Heart left ventricle (tissue), 16 donors: Measurements from ENCODE around the gene ZC4H2. TPM values are rescaled to one million over a fixed set of nuclear protein-coding genes. Genes with fewer than 3 reads are reported as not detected.

Source experiments
- ATAC-seq, 4 donors: fragments of 200-7000 bp; cut with Tn5 transposase; one replicate each; pipeline ENCODE4 v1.9.1; 2020 to 2022; ENCODE audit warnings: moderate library complexity in 4 of 4, mild to moderate bottlenecking in 3 of 4, moderate number of reproducible peaks in 1 of 4
- DNase-seq, 5 donors: peaks; one replicate each; pipeline ENCODE4 v3.0.0-alpha.2; 2020
- H3K27ac ChIP-seq, 12 donors: fragments of 200-600 bp; sonication (generic) in 4 of 12; one replicate each; pipeline versions ENCODE4 v1.5.0 to v1.8.0; 2016 to 2022; ENCODE audit warnings: mild to moderate bottlenecking in 2 of 12
- H3K27me3 ChIP-seq, 9 donors: fragments of 200-600 bp; sonication (generic) in 2 of 9; one replicate each; pipeline versions ENCODE4 v1.5.1 to v1.8.0; 2016 to 2022; ENCODE audit warnings: mild to moderate bottlenecking in 3 of 9
- H3K36me3 ChIP-seq, 9 donors: fragments of 200-600 bp; sonication (generic) in 2 of 9; one replicate each; pipeline versions ENCODE4 v1.5.0 to v1.8.0; 2018 to 2022; ENCODE audit warnings: mild to moderate bottlenecking in 2 of 9
- H3K4me1 ChIP-seq, 12 donors: fragments of 200-600 bp; sonication (generic) in 4 of 12; one replicate each; pipeline versions ENCODE4 v1.5.0 to v1.8.0; 2016 to 2022; ENCODE audit warnings: mild to moderate bottlenecking in 3 of 12
- H3K4me3 ChIP-seq, 12 donors: fragments of 200-600 bp; sonication (generic) in 4 of 12; one replicate each; pipeline versions ENCODE4 v1.5.0 to v1.8.0; 2017 to 2022; ENCODE audit warnings: mild to moderate bottlenecking in 9 of 12, moderate library complexity in 4 of 12
- H3K9me3 ChIP-seq, 12 donors: fragments of 200-600 bp; sonication (generic) in 4 of 12; one replicate each; pipeline versions ENCODE4 v1.5.0 to v1.8.0; 2016 to 2022; ENCODE audit warnings: mild to moderate bottlenecking in 1 of 12
- CTCF ChIP-seq, 12 donors: fragments of 200-600 bp; sonication (generic) in 4 of 12; IDR thresholded peaks; one replicate each; pipeline versions ENCODE4 v1.5.0 to v1.8.0; 2018 to 2022; ENCODE audit warnings: antibody characterized with exemption in 12 of 12, mild to moderate bottlenecking in 5 of 12
- POLR2A ChIP-seq, 2 donors: fragments of 450-650 bp; IDR thresholded peaks; one replicate each; pipeline ENCODE4 v1.6.1; 2017; ENCODE audit warnings: antibody characterized with exemption in 2 of 2, mild to moderate bottlenecking in 2 of 2, moderate library complexity in 2 of 2
- WGBS, 4 donors: extraction: QIAGEN DNeasy Blood & Tissue Kit in 2 of 4; methylation state at CpG; one replicate each; pipeline versions ENCODE4 v1.1.5 to v1.1.7; 2013 to 2018; 5-methylcytosine and 5-hydroxymethylcytosine counted together
- intact Hi-C, 10 donors: fragments of 100-400 bp; cut with DNase I; formaldehyde crosslinking; loops; one replicate each; pipeline versions ENCODE4 v1.11.1 to v1.14.2; 2022
- polyA plus RNA-seq, 2 donors: library from polyadenylated mRNA; stranded (reverse); fragments of 200-250 nt; gene quantifications; one replicate each; pipeline ENCODE4 v1.2.3, GENCODE V29; 2013
- total RNA-seq, 9 donors: library from RNA; depleted of rRNA in 2 of 9; stranded (reverse); fragments of >200 nt in 2 of 9; fragmentation: NEBNext Ultra II Directional in 3 of 9; extraction: Animal tissue kit (Norgen Biotek cat#: 25700) in 3 of 9; gene quantifications; one replicate each; pipeline versions ENCODE4 v1.1.0 to v1.2.4, GENCODE V29; 2016 to 2023
- donor health status: ischemic (EF 13 %, LVEDD 7.1; RV severe dilation, severe dysfunction).
- donor health status: healthy with polysubstance abuse.
- donor health status: DM: no; HTN: yes; CAD: no.
- donor health status: DM: no; HTN: no; CAD: no.
- donor health status: ischemic (EF 25% LVEDD 6.9; RV normal size, moderate dysfunction).
- donor health status: ischemic (EF 25% LVEDD 5.7; RV mildly dilated, moderate dysfunction).
- donor health status: healthy.
- donor health status: DM: yes; HTN: yes; CAD: no.
- donor health status: ischemic (EF 35%, LVEDD 5.7; RV mildly dilated, moderate dysfunction).
- donor health status: nonischemic (EF 11% LVEDD 7.7; RV severe dilation, severe dysfunction).
- donor health status: DM: yes; HTN: yes; CAD: no.
- donor health status: PGD.
- donor health status: ischemic (EF 29% LVEDD 5.4; RV normal size, mild dysfunction).
- donor health status: nonischemic (EF 23%, LVEDD 6.1; RV moderate dilation, normal function).

ZC4H2 gene
- total and polyA plus RNA-seq, 11 donors, result 1.8 to 11.6 (median 6.5) TPM

- peaks cover 0 to 5% (median 0%) of the 10 kb centered on the region in 9 donors for H3K27me3 ChIP-seq
- WGBS, 4 donors, result 1 to 33% (median 14%) methylated on average over 11 of the region's 11 CpGs
- no peaks in the 10 kb centered on the region for H3K36me3 ChIP-seq
- intact Hi-C loops, result loop anchor here in 1 of 10 donors (5.0 kb wide), 1 partner anchor 556 kb away; the partner anchor contains the start of gene LAS1L
- peaks cover 0 to 6% (median 0%) of the 10 kb centered on the region in 12 donors for H3K4me1 ChIP-seq
- TF ChIP-seq POLR2A (IDR thresholded peaks at IDR 0.05), result no peak
- TF ChIP-seq CTCF (IDR thresholded peaks at IDR 0.05), result no peak
- peak overlapping the region; percentile 9 to 75 (median 60) for H3K4me3 ChIP-seq
- peak in 1 of 4 donors; percentile 12 for ATAC-seq
- no peaks in the 10 kb centered on the region for H3K9me3 ChIP-seq
- H3K27ac ChIP-seq, result no peak overlapping the region
- no peak for DNase-seq
Observed at GRCh38 chrX:64976673-64977040, 407 bp upstream of the ZC4H2 start.

- WGBS, 4 donors, result 0 to 22% (median 11%) methylated on average over 24 of the region's 24 CpGs
- H3K27ac ChIP-seq, result peak overlapping the region in 4 of 12 donors; percentile 9 to 60 (median 21)
- TF ChIP-seq CTCF (IDR thresholded peaks at IDR 0.05) (no peak), POLR2A (IDR thresholded peaks at IDR 0.05) (no peak)
- peaks cover 0 to 6% (median 0%) of the 10 kb centered on the region in 12 donors for H3K4me1 ChIP-seq
- H3K27me3 ChIP-seq, result peaks cover 0 to 5% (median 0%) of the 10 kb centered on the region in 9 donors
- ATAC-seq (peak; percentile 17 to 69 (median 50)), DNase-seq (peak; percentile 5 to 58 (median 29))
- H3K36me3 ChIP-seq, result no peaks in the 10 kb centered on the region
- peak overlapping the region; percentile 9 to 75 (median 60) for H3K4me3 ChIP-seq
- intact Hi-C loops, result loop anchor here in 1 of 10 donors (5.0 kb wide), 1 partner anchor 557 kb away; the partner anchor contains the start of gene LAS1L
- no peaks in the 10 kb centered on the region for H3K9me3 ChIP-seq
Observed at GRCh38 chrX:64975491-64975890, 759 bp downstream of the ZC4H2 start.

- no peak overlapping the region for H3K27ac ChIP-seq
- intact Hi-C loops, result no loop called here
Observed at GRCh38 chrX:64925480-64925879, 50.8 kb downstream of the ZC4H2 start.

GRCh38 chrX:64908121-64908520 lies 68.1 kb downstream of the ZC4H2 start:
- H3K9me3 ChIP-seq, result peaks cover 0 to 15% (median 0%) of the 10 kb centered on the region in 12 donors
- TF ChIP-seq POLR2A (IDR thresholded peaks at IDR 0.05) (no peak), CTCF (IDR thresholded peaks at IDR 0.05) (no peak)
- H3K4me3 ChIP-seq, result no peak overlapping the region
- H3K4me1 ChIP-seq, result no peaks in the 10 kb centered on the region
- H3K27ac ChIP-seq, result no peak overlapping the region
- ATAC-seq (no peak), DNase-seq (no peak)
- intact Hi-C loops, result no loop called here
- no peaks in the 10 kb centered on the region for H3K36me3 ChIP-seq
- WGBS, 4 donors, result 68 to 86% (median 80%) methylated on average over 5 of the region's 5 CpGs
- no peaks in the 10 kb centered on the region for H3K27me3 ChIP-seq

More at GRCh38 chrX:64925480-64925879, 50.8 kb downstream of the ZC4H2 start:
- Histone ChIP-seq H3K9me3 (peaks cover 0 to 38% (median 9%) of the 10 kb centered on the region in 12 donors), H3K36me3 (no peaks in the 10 kb centered on the region), H3K4me3 (no peak overlapping the region), H3K27me3 (no peaks in the 10 kb centered on the region), H3K4me1 (no peaks in the 10 kb centered on the region)
- ATAC-seq, result no peak
- no peak for DNase-seq
- WGBS, 4 donors, result 60 to 98% (median 80%) methylated on average over 1 of the region's 1 CpG
- TF ChIP-seq CTCF (IDR thresholded peaks at IDR 0.05) (no peak), POLR2A (IDR thresholded peaks at IDR 0.05) (no peak)
